ENCODE measurements around the gene LRIT3.

Gene LRIT3

GRCh38 chr4:109921384-109921808, 73.5 kb downstream of the LRIT3 start (continued):
- TF ChIP-seq ZFP30 (CRISPR knock-in tag; IDR thresholded peaks at IDR 0.05) (no peak), BACH2 (CRISPR knock-in tag; IDR thresholded peaks at IDR 0.05; ENCODE audit: borderline replicate concordance) (no peak), CSDC2 (CRISPR knock-in tag; IDR thresholded peaks at IDR 0.05) (no peak), PPARA (CRISPR knock-in tag; IDR thresholded peaks at IDR 0.05; ENCODE audit: borderline replicate concordance) (no peak), ISL1 (CRISPR knock-in tag; IDR thresholded peaks at IDR 0.05) (no peak), PATZ1 (CRISPR knock-in tag; IDR thresholded peaks at IDR 0.05; ENCODE audit: borderline replicate concordance) (no peak), ZNF70 (CRISPR knock-in tag; IDR thresholded peaks at IDR 0.05) (no peak), TCF4 (CRISPR knock-in tag; IDR thresholded peaks at IDR 0.05; ENCODE audit: borderline replicate concordance) (no peak), RARB (CRISPR knock-in tag; IDR thresholded peaks at IDR 0.05) (no peak), ZNF8 (CRISPR knock-in tag; IDR thresholded peaks at IDR 0.05) (no peak), ARNTL (CRISPR knock-in tag; IDR thresholded peaks at IDR 0.05; ENCODE audit: borderline replicate concordance, low read depth) (no peak)

Measured in SK-N-SH treated with all-trans-retinoic acid at 6 μM for 48 hours (cell line).